HG02943 (cell line): ENCODE results near the gene CRIP3.

Experiments
- ATAC-seq: cut with Tn5 transposase; IDR thresholded peaks from one replicate; pipeline ENCODE4 v1.9.1; 2021; ENCODE audit warnings: mild to moderate bottlenecking, low read depth, moderate library complexity; ENCODE audit not compliant: unreplicated experiment

The CRIP3 gene

DNA sequence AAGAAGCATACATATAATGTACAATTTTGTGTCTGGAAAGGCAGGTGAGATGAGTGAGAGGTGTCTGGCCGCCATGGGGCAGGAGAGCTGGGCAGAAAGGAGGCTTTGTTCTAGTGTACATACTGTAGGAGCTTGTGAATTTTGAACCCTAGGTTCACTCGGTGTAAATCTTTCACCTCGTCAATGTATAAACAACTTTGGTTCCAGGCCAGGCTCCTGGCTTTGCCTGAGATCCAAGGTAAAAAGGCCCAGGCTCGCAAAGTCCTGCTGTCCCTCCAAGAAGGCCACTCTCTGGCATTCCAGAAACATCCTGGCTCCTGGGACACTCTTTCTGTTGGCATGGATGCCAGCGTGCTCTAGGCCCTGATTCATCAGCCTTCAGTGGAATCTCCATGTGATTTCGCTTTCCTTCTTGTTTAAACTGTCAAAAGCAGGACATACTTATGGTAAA lies 17.7 kb downstream of the CRIP3 start:
- no peak for ATAC-seq

DNA sequence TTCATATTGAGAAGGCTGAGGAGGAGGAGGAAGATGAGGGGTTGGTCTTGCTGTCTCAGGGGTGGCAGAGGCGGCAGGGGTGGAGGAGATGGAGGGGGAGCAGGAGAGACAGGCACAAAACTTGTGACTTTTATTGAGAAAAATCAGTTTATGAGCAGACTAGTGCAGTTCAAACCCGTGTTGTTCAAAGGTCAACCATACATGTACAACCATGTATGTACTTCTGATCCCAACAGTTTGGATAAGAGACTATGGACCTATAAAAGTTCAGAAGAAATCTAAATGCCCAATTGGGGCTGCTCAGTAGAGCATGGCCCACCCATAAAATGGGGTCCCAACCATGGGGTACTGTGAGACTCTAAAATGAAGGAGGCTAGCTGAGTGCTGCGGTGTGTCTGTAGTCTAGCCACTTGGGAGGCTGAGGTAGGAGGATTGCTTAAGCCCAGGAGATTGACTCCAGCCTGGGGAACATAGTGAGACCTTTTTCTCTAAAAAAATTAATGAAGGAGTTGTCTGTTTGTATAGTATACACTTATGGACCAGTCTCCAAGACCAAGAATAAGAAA lies 18.2 kb downstream of the CRIP3 start:
- no peak for ATAC-seq

DNA sequence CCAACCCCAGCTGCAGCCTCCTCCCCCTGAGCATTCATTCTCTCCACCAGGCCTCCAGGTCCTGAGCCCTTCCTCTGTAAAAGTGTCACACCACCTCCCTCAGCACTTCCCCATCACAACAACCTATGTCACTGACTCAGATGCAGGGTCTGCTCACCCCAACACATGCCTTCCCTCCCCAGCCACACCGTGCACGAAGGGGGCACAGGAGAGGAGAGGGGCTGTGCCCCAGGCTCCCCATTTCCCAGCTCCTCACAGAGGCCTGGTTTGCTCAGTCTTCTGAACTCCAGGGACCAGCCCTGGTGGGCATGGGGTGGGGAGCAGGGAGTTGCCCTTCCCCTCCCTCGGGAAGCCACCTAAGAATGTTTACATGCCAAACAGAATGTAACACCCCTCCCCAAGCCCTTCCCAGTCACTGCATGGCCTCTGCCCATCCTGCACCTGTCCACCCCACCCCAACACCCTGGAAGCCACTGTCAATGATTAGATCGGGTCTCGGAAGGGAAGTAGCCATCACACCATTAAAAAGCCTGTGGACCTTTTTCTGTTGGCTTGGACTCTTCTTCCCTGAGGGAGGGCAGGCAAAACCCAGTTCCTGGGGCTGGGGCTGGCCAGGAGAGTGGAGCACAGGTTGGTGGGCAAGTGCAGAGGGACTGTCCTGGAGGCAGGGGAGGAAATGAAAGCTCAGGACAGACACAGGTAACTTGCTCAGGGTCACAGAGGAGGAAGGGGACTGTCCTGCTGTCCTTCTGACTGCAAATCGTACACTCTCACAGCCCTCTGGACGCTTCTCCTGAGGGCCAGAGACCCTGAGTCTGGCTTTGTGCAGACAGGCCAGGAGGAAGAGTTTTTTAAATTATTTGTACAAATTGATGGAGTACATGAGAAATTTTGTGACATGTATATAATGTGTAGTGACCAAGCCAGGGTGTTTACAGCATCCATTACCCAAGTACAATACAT lies 20.6 kb downstream of the CRIP3 start:
- ATAC-seq = no peak

DNA sequence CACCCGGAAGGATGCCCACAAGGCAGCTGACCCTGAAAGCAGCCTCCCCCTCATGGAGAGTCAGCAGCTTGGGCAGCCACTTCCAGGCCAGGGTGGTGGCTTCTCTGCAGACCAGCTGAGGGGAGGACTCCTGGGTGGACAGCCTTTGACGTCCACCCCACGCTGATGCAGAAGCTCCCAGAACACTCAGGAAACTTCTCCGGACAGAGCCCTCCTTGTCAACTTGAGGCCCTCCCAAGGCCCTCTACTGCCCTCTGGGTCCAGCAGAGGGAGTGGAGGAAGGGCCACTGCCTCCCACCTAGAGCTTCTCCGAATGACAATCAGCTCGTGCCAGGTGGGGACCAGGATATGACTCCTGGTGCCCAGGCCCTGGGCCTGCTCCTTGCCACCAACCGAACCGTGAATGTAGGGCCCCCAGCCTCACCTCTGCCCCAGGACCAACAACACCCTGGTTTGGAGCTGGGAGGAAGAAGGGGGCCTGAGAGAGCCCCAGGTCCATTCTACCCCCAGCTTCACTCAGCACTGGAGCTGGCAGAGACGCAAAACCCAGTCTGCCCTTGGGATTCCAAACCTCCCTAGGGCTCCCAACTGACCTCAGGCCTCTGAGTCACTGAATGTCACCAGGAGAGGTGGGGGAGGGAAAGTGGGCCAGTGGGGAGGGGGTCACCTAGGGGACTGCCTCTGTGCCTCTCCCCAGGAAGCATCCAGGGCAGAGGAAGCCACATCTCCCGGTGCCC lies 21.5 kb downstream of the CRIP3 start:
- no peak for ATAC-seq

DNA sequence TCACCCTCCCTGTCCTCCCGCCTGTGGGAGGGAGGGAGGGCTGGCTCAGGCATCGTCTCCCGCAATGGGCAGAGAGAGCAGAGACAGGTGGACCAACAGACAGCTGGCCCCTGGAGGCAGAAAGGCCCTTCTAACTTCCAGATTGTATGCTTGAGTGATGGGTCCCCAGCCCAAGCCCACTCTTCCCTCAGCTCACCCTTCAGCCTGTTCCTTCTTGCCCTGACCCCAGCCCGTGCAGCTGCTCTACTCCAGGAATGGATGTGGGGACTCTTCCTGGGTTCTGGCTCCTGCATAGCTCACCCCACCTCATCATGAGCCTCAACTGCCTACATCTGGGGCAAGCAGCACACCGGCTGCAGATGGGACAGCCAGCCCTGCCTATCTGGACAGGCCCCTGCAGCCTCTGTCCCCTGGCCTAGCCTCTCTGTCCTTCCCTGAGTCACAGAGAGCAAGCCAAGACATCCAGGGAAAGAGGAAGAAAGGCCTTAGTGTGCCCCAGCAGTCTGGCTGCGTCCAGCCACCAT lies 22.1 kb downstream of the CRIP3 start:
- no peak for ATAC-seq

DNA sequence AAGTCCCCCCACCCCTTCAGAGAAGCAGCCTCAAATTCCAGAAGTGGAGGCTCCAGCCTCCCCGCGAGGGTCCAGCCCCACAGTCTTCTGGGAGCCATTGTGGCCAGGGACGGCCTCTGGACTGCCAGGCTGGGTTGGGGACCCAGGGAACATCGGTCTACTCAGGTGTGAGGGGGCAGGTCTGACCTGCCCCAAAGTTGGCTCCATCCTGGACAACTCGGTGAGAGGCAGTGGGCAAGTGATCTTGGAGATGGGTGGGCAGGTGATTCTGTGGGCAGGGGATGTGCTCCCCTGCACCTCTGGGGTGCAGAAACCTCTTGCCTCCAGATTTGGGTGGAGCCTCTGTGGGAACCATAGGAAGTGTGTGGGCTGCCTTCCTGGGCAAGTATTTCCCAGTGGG lies 22.8 kb downstream of the CRIP3 start:
- ATAC-seq = no peak

DNA sequence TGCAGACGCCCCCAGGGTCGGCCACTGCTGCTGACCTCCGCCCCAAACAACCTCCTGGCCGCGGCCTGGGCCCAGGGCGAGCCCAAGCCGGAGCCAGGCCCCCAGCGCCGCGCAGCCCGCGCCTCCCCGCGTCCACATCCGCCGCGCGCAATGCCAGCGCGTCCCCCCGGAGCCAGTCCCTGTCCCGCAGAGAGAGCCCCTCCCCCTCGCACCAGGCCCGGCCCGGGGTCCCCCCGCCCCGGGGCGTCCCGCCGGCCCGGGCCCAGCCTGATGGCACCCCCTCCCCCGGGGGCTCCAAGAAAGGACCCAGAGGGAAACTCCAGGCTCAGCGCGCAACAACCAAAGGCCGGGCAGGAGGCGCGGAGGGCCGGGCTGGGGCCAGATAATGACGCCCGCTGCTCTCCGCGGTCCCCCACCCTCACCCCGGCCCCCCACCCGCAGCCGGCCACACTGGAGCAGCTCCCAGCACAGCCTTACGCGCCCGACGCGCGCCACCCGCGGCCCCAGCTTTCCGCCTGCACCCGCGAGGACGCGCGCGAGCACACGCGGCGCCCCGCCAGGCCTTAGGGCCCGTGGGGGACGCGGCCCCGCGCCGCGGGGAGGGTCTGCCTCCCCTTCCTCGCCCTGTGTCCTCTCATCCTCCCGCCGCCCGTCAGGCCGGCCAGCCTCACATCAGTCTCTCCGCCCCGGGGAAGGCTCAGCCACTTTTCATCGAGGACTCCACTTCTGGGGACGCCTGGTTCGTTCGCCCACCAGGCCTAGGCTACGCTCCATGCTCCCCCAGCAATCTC lies 23.4 kb downstream of the CRIP3 start:
- ATAC-seq = no peak

DNA sequence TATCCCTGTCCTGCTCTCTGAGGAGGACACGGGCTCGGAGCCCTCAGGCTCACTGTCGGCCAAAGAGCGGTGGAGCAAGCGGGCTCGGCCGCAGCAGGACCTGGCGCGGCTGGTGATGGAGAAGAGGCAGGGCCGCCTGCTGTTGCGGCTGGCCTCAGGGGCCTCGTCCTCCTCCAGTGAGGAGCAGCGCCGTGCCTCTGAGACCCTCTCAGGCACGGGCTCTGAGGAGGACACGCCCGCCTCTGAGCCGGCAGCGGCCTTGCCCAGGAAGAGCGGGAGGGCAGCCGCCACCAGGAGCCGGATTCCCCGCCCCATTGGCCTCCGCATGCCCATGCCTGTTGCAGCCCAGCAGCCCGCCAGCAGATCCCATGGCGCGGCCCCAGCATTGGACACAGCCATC lies 24.7 kb downstream of the CRIP3 start:
- no peak for ATAC-seq

DNA sequence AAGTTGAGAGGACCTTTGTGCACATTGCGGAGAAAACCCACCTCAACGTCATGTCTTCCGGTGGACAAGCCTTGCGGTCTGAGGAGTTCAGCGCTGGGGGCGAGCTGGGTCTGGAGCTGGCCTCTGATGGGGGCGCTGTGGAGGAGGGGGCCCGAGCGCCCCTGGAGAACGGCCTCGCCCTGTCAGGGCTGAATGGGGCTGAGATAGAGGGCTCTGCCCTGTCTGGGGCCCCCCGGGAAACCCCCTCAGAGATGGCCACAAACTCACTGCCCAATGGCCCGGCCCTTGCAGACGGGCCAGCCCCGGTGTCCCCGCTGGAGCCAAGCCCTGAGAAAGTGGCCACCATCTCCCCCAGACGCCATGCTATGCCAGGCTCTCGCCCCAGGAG lies 25.1 kb downstream of the CRIP3 start:
- ATAC-seq = no peak

DNA sequence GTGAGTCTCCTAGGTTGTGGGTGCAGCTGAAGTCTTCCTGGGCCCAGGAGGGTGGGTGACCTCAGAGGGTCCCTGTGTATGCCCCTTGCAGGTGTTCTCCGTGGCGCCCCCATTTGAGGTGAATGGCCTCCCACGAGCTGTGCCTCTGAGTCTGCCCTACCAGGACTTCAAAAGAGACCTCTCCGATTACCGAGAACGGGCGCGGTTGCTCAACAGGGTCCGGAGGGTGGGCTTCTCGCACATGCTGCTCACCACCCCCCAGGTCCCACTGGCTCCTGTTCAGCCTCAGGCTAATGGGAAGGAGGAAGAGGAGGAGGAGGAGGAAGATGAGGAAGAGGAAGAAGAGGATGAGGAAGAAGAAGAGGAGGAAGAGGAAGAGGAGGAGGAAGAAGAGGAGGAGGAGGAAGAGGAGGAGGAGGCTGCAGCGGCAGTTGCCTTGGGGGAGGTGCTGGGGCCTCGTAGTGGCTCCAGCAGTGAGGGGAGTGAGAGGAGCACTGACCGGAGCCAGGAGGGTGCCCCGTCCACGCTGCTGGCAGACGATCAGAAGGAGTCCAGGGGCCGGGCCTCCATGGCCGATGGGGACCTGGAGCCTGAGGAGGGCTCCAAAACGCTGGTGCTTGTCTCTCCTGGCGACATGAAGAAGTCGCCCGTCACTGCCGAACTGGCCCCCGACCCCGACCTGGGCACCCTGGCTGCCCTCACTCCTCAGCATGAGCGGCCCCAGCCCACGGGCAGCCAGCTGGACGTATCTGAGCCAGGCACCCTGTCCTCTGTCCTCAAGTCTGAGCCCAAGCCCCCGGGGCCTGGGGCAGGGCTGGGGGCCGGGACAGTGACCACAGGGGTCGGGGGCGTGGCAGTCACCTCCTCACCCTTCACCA lies 25.8 kb downstream of the CRIP3 start:
- no peak for ATAC-seq

DNA sequence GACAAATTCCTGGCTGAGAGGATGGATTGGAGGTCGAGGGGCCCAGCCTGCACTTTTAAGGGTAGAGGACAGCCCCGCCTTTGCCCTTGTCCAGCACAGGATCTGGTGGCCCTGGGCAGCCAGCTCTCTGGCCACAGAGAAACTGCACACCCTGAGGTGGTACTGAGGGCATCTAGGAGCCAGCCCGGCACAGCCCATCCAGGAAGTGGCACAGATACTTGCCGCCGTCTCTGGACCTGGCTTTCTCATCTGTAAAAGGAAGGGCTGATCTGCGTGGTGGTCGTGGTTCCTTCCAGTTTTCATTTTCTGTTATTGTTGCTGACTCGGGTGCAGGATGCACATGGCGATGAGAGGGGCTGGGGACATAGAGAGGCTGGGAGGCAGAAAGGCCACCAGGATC lies 26.6 kb downstream of the CRIP3 start:
- ATAC-seq = no peak

DNA sequence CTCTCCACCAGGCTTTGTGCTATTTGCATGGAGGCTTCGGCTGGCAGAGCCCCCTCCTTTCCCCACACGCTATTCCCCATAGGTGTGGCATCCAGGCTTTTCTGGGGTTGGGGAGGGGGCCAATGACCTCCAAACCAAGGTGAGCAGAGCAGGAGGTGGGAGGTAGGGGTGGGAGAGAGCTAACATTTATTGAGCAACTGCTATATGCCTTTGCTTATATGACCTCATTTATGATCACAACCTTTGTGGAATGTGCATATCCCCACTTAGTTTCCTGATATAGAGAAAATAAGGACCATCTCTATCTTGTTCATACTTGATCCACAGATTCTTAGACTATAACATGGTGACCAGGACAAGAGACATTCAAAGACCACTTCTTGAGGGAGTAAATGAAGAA lies 28.4 kb downstream of the CRIP3 start:
- no peak for ATAC-seq

DNA sequence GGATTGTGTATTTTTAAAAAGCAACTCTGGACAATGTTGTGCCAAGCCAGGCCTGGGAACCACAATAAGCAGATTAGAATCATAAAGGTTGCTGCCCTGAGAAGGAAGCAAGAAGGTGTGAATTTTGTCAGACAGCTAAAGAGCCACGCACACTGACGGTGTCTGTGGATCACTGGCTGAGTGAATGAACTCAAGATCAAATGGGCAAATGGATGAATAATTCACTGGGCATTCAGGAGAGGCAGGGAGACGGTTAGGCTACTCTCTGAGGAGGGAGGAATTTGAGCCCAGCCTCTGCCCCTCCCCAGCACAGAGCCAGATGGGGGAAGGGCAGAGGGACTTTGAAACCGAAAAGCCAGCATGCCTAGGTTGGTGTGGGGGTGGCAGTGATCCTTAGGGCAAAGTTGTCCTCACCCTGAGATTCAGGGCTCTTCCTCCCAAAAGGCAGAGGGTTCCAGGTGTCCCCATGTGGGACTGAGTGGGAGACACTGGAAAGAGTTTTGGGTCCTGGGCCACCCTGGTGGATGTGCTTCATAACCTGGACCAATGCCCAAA lies 30.0 kb downstream of the CRIP3 start:
- ATAC-seq = no peak

DNA sequence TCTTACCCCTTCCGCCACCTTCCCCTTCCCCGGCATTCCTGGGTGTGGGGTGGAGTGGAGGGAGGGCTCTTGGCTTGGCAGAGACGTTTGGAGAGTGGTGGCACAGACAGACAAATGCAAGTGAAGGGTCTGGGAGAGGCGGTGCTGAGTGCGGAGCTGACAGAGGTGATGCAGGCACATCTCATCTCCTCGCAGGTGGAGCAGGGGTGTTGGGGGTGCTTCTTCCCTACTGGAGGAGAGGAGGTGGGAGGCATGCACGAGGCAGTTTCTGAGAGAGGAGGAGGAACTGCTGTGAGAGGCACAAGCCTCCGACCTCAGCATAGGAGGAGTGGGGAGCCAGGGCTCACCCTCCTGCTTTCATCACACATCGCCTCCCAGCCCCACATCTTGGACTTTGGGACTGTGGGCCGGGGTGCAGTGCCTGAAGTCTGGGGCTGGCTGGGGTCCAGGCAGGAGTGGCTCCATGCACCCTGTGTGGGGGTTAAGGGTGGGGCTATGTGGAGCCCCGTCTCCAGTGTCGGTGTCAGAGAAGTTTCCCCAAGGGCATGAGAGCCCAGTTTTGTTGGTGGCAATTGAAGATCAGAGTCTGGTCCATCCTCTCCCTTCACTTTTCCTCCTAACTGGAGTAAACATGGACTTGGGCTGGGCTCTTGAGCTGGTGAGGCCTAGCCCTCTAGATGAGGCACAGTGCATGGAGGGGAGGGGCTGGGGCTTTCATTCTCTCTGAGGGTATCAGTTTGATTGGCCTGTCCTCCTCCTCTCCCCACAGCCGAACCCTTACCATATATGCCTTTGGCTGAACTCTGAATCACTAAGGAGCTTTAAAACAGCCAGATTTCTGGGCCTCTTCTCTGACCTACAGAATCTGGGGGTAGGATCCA lies 30.7 kb downstream of the CRIP3 start:
- ATAC-seq = no peak

DNA sequence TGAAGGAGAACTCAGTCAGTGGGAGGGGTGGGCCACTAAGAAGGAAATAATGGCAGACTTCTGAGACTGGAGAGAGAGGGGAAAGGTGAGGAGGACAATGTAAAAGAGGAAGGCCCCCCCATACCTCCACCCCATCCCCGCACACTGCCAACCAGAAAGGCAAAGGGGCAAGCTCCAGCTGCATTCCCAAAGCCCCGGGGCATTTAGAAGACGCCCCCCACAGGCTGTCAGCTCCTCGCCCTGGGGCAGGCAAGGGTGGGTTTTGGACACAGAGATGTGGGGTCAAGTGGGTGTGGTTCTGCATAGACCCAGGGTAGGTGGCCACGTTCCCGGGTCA lies 31.4 kb downstream of the CRIP3 start:
- ATAC-seq = no peak

DNA sequence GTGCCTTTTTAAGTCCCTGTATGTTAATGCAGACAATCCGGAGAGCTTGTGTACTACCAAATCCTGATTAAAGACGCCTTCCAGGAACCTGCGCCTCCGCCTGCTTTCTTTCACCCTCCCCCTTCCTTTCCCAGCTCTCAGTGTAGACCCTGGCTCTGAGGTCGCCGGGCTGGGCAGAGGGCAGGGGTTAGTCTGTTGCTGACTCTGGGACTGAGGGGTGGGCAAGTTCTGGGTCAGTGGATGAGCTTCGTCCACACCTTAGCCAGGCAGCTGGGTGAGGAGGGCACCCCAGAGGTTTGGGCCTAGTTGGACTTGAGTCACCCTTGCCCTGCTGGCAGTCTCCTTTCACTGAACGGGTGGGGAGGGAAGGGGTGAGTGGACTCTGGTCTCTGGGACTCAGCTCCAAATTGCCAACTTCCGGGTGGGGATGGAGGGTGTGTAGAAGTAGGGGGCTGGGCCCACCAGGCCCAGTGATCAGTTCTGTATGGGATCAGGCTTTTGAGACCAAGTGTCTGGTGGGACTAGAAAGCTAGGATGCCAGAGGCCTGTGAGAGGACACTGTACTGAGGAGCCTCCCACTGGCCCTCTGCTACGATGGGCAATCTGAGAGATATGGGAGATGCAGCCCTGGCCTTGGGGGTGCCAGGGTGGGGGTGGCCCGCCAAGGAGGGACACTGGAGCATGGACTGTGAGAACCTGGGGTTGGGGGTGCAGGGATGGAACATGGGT lies 31.9 kb downstream of the CRIP3 start:
- ATAC-seq = no peak

DNA sequence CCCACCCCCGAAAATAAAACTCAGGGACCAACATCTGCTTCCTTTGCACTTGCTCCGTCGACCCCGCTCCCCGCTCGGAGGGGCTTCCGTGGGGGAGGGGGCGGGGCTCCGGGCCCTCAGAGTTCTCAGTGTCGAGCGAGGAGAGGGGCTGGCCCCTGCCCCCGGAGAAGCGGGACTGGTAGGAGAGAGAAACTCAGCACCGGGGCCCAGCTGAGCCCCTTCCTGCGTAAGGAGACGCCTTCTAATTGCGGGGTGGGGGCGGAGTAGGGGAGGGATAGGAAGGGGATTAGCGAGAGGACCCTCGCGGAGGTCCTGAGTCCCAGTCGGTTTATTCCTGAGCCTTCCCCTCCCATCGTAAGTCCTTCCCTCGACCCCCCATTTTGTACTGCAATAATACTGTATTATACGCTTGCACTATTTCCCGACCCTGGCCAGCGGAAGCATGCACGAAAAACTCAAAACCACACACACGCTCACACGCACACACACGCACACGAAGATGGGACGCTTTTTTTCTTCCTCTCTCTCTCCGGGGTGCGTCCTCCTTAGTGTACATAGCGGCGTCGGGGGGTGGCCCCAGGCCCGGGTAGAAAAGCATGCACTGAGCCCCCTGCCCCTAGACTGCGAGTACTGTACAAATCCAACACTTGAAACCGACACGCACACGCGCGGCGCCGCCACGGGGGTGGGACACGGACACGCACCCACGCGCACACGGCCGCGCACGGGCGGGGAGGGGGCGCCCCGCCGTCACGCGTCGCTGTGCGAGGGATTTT lies 32.6 kb downstream of the CRIP3 start:
- no peak for ATAC-seq
